A673 (cell line): ENCODE measurements around the gene BASP1.

ENCODE experiments used
- EZH2 ChIP-seq: fragments of 200-600 bp; sonication (generic); IDR thresholded peaks from 2 replicates; pipeline ENCODE4 v1.6.1; 2017; ENCODE audit warnings: borderline replicate concordance, low read depth, mild to moderate bottlenecking, mixed read lengths, antibody characterized with exemption, low read length; ENCODE audit not compliant: poor library complexity, severe bottlenecking
- TF ChIP-seq, protein P1 (sequence below): fragments of 300-800, 200-600 bp; sonication (generic); conservative IDR thresholded peaks from 2 replicates; pipeline ENCODE4 v1.5.1; 2017; ENCODE audit warnings: low read depth, mild to moderate bottlenecking, antibody characterized with exemption, low read length, moderate library complexity, mixed read lengths

DNA sequence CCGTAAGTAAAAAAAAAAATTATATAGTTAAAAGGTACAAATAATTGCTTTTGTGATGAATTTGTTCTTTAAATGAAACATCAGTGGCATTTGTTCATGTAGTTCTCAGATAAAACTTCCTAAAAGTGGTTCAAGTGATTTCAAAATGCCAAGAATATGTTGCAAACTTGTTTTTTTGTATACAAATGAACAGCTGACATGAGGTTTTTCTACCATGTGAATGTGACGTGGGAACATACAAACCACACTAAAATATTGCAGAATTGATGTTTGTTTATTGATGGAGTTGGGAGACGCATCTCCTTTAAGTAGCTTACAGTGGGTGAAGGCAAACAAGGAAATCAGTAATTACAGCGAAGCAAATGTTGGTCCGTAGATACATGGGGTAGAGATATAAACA is 16.9 kb downstream of the BASP1 start:
- TF ChIP-seq, protein P1, sequence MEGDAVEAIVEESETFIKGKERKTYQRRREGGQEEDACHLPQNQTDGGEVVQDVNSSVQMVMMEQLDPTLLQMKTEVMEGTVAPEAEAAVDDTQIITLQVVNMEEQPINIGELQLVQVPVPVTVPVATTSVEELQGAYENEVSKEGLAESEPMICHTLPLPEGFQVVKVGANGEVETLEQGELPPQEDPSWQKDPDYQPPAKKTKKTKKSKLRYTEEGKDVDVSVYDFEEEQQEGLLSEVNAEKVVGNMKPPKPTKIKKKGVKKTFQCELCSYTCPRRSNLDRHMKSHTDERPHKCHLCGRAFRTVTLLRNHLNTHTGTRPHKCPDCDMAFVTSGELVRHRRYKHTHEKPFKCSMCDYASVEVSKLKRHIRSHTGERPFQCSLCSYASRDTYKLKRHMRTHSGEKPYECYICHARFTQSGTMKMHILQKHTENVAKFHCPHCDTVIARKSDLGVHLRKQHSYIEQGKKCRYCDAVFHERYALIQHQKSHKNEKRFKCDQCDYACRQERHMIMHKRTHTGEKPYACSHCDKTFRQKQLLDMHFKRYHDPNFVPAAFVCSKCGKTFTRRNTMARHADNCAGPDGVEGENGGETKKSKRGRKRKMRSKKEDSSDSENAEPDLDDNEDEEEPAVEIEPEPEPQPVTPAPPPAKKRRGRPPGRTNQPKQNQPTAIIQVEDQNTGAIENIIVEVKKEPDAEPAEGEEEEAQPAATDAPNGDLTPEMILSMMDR = no peak
- TF ChIP-seq EZH2 = no peak
